ENCODE measurements around the gene GCGR.

GCGR gene

DNA sequence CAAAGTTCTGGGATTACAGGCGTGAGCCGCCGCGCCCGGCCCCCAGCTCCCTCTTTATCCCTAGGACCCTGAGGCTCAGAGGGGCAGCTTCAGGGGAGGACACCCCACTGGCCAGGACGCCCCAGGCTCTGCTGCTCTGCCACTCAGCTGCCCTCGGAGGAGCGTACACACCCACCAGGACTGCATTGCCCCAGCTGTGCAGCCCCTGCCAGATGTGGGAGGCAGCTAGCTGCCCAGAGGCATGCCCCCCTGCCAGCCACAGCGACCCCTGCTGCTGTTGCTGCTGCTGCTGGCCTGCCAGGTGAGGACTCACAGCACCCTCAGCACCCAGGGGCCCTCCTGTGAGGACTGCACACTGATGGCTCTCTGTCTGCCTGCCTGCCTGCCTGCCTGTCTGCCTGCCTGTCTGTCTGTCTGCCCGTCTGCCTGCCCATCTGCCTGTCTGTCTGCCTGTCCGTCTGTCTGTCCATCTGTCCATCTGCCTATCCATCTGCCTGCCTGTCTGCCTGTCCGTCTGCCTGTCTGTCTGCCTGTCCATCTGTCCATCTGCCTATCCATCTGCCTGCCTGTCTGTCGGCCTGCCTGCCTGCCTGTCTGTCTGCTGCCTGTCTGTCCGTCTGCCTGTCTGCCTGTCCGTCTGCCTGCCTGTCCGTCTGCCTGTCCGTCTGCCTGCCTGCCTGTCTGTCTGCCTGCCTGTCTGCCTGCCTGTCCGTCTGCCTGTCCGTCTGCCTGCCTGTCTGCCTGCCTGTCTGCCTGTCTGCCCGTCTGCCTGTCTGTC lies 5.0 kb downstream of the GCGR start:
- no peak for DNase-seq (ENCODE audit: extremely low read depth, low read depth)
- H3K4me3 ChIP-seq (replicated peaks; ENCODE audit: low read depth, low read length), result no peak overlapping the region
- TF ChIP-seq, protein P1, sequence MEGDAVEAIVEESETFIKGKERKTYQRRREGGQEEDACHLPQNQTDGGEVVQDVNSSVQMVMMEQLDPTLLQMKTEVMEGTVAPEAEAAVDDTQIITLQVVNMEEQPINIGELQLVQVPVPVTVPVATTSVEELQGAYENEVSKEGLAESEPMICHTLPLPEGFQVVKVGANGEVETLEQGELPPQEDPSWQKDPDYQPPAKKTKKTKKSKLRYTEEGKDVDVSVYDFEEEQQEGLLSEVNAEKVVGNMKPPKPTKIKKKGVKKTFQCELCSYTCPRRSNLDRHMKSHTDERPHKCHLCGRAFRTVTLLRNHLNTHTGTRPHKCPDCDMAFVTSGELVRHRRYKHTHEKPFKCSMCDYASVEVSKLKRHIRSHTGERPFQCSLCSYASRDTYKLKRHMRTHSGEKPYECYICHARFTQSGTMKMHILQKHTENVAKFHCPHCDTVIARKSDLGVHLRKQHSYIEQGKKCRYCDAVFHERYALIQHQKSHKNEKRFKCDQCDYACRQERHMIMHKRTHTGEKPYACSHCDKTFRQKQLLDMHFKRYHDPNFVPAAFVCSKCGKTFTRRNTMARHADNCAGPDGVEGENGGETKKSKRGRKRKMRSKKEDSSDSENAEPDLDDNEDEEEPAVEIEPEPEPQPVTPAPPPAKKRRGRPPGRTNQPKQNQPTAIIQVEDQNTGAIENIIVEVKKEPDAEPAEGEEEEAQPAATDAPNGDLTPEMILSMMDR (IDR thresholded peaks at IDR 0.05; ENCODE audit: low read depth, low read length, missing control alignments), result no peak

DNA sequence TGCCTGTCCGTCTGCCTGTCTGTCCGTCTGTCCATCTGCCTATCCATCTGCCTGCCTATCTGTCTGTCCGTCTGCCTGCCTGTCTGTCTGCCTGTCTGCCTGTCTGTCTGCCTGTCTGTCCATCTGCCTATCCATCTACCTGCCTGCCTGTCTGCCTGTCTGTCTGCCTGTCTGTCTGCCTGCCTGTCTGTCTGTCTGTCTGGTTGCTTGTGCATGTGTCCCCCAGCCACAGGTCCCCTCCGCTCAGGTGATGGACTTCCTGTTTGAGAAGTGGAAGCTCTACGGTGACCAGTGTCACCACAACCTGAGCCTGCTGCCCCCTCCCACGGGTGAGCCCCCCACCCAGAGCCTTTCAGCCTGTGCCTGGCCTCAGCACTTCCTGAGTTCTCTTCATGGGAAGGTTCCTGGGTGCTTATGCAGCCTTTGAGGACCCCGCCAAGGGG lies 5.6 kb downstream of the GCGR start:
- no peak overlapping the region for H3K4me3 ChIP-seq (replicated peaks; ENCODE audit: low read depth, low read length)
- DNase-seq (ENCODE audit: extremely low read depth, low read depth), result no peak
- TF ChIP-seq, protein P1 (IDR thresholded peaks at IDR 0.05; ENCODE audit: low read depth, low read length, missing control alignments), result no peak

DNA sequence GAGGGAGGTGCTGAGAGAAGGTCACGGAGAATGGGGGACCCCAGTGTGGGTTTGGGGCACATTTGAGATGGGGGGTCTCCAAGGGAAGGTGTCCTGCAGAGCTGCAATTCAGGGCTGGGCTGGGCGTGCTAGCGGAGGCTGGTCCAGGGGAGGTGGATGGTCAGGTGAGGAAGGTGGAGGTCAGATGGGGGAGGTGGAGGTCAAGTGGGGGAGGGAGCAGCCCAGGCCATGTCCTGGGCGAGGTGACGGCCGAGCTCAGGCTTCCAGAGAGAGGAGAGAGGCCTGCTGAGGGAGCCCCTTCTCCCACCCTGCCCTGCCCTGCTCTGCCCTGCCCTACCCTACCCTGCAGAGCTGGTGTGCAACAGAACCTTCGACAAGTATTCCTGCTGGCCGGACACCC lies 6.5 kb downstream of the GCGR start:
- TF ChIP-seq, protein P1 (IDR thresholded peaks at IDR 0.05; ENCODE audit: low read depth, low read length, missing control alignments), result no peak
- H3K4me3 ChIP-seq (replicated peaks; ENCODE audit: low read depth, low read length), result no peak overlapping the region
- no peak for DNase-seq (ENCODE audit: extremely low read depth, low read depth)

DNA sequence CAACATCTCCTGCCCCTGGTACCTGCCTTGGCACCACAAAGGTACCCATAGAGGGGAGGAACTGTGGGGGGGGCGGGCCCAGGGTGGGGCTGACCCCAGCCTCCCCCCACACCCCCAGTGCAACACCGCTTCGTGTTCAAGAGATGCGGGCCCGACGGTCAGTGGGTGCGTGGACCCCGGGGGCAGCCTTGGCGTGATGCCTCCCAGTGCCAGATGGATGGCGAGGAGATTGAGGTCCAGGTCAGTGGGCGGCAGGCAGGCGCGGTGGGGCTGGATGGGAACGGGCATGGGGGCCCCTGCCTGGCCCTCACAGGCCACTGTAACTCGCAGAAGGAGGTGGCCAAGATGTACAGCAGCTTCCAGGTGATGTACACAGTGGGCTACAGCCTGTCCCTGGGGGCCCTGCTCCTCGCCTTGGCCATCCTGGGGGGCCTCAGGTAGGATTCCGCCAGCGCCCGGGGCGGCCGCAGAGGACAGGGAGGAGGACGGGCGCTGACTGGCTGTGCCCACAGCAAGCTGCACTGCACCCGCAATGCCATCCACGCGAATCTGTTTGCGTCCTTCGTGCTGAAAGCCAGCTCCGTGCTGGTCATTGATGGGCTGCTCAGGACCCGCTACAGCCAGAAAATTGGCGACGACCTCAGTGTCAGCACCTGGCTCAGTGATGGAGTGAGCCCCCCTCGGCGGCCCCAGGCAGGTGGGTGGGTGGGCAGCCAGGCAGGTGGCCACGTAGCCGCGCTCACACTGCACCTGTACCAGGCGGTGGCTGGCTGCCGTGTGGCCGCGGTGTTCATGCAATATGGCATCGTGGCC lies 7.1 kb downstream of the GCGR start:
- TF ChIP-seq, protein P1 (IDR thresholded peaks at IDR 0.05; ENCODE audit: low read depth, low read length, missing control alignments), result no peak
- no peak overlapping the region for H3K4me3 ChIP-seq (replicated peaks; ENCODE audit: low read depth, low read length)
- DNase-seq (ENCODE audit: extremely low read depth, low read depth), result no peak

DNA sequence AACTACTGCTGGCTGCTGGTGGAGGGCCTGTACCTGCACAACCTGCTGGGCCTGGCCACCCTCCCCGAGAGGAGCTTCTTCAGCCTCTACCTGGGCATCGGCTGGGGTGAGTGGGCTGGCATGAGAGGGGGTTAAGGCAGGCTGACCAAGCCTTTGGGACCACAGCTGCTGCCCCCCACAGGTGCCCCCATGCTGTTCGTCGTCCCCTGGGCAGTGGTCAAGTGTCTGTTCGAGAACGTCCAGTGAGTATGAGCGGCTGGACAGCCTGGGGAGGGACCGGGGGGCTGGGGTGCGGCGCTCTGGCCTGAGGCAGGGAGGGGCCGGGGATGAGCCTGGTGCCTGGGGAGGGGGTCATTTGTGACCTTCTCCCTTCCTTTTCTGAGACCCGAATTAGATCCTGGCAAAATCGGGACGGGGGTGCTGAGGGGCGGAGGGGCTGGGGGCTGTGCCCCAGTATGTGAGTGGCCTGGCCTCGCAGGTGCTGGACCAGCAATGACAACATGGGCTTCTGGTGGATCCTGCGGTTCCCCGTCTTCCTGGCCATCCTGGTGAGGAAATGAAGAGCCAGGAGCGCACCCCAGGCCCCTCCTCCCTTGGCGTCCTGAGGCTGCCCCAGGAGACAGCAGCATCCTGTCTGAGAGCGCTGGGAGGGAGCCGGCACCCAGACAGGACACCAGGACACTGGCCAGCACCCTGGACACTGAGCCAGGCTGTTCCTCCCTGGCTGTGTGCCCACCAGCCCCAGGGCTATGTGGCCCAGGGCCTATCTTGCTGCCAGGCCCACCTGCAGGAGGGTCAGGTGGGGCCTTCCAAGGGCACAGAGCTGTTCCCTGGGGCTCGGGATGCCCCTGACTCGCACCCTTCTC lies 8.0 kb downstream of the GCGR start:
- TF ChIP-seq, protein P1 (IDR thresholded peaks at IDR 0.05; ENCODE audit: low read depth, low read length, missing control alignments), result no peak
- no peak overlapping the region for H3K4me3 ChIP-seq (replicated peaks; ENCODE audit: low read depth, low read length)
- no peak for DNase-seq (ENCODE audit: extremely low read depth, low read depth)

DNA sequence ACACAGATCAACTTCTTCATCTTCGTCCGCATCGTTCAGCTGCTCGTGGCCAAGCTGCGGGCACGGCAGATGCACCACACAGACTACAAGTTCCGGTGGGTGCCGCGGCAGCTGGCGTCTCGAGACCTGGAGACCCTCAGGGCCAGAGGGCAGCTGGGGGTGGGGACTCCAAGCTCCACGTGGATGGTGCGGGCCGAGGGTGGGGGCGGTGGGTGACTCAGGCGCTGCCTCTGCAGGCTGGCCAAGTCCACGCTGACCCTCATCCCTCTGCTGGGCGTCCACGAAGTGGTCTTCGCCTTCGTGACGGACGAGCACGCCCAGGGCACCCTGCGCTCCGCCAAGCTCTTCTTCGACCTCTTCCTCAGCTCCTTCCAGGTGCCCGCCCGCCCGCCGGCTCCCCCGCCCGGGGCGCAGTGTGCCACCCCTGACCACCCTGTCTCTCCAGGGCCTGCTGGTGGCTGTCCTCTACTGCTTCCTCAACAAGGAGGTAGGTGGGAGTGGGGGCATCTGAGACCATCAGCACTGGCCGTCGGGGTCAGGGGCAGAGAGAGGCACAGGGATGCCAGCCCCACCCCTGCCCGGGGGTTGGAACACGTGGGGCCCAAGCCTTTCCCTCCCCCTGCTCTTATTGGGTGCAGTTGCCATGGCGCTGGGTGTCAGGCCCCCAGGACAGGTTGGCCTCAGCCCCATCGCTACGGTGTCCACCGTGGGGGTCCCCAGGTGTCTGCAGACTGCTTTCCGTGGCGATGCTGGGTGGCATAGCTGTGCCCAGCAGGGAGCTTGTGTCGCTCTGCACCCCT lies 8.8 kb downstream of the GCGR start:
- DNase-seq (ENCODE audit: extremely low read depth, low read depth), result no peak
- TF ChIP-seq, protein P1 (IDR thresholded peaks at IDR 0.05; ENCODE audit: low read depth, low read length, missing control alignments), result no peak
- no peak overlapping the region for H3K4me3 ChIP-seq (replicated peaks; ENCODE audit: low read depth, low read length)

Data from HFF-Myc (cell line).